HFF-Myc (cell line): ENCODE data around the gene FILIP1L.

ENCODE experiments used
- DNase-seq: peaks from one replicate; pipeline ENCODE4 v3.0.0-alpha.2; 2011; ENCODE audit warnings: low read depth; ENCODE audit errors: extremely low read depth
- H3K4me3 ChIP-seq: replicated peaks from 2 replicates; pipeline ENCODE4 v1.5.1; 2011; ENCODE audit warnings: low read depth, mild to moderate bottlenecking, control low read depth, low read length
- CTCF ChIP-seq: IDR thresholded peaks from 2 replicates; pipeline ENCODE4 v1.5.1; 2012; ENCODE audit warnings: mild to moderate bottlenecking, low read depth, low read length, control low read depth; ENCODE audit errors: missing control alignments

Gene FILIP1L

DNA sequence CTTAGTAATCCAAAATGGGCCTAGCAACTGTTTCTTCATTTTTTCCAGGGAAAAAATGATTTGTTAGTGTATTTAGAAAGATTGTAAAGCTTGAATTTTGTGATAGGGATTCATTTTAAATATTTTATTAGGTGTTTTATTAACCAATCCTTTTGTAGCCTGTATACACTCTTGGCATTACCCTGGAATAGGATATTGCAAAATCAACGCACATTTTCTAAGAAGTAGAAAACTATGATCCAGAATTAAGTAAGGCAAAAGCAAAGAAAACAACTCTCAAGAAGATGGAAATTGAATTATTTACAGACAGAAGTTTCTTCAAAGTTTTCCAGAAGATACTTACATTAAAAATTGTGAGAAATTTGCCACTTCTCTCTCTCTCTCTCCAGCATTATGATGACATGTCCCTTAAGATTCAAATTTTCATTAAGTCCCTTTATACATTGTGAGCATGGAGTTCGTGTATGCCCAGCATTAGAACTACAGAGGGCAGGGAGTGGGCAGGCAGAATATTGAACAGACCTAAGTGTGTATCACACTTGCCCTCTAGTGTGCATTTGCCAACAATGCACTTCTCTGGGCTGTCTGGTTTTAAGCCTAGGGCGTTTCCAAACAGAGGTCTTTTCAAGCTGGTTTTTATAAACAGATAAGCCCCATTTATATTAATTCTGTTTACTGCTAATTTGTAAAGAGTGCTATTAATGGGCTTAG, 325.1 kb downstream of the FILIP1L start:
- peak; percentile 69 for TF ChIP-seq CTCF
- DNase-seq, result peak; percentile 52
- H3K4me3 ChIP-seq, result no peak overlapping the region
